ENCODE results near the gene SZRD1.

DNA sequence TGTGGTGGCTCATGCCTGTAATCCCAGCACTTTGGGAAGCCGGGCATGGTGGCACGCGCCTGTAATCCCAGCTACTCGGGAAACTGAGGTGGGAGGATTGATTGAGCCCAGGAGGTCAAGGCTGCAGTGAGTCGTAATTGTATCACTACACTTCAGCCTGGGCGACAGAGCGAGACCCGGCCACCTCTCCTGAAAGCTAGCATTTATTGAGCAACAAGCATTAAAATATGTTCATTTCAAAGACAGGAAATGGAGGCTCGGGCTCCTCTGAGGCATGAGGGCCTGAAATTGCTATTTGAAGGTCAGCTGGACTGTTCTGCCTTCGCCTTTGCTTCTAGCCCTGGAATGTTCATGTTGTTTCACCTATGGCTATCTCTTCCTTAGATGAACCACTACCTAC is 35.7 kb downstream of the SZRD1 start:
- TF ChIP-seq ZFP3 (CRISPR knock-in tag; IDR thresholded peaks at IDR 0.05): no peak
- TF ChIP-seq RARB (CRISPR knock-in tag; IDR thresholded peaks at IDR 0.05): no peak
- TF ChIP-seq, protein P1, sequence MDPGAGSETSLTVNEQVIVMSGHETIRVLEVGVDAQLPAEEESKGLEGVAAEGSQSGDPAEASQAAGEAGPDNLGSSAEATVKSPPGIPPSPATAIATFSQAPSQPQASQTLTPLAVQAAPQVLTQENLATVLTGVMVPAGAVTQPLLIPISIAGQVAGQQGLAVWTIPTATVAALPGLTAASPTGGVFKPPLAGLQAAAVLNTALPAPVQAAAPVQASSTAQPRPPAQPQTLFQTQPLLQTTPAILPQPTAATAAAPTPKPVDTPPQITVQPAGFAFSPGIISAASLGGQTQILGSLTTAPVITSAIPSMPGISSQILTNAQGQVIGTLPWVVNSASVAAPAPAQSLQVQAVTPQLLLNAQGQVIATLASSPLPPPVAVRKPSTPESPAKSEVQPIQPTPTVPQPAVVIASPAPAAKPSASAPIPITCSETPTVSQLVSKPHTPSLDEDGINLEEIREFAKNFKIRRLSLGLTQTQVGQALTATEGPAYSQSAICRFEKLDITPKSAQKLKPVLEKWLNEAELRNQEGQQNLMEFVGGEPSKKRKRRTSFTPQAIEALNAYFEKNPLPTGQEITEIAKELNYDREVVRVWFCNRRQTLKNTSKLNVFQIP (CRISPR knock-in tag; IDR thresholded peaks at IDR 0.05; ENCODE audit: borderline replicate concordance, low read depth): no peak
- TF ChIP-seq, protein P2, sequence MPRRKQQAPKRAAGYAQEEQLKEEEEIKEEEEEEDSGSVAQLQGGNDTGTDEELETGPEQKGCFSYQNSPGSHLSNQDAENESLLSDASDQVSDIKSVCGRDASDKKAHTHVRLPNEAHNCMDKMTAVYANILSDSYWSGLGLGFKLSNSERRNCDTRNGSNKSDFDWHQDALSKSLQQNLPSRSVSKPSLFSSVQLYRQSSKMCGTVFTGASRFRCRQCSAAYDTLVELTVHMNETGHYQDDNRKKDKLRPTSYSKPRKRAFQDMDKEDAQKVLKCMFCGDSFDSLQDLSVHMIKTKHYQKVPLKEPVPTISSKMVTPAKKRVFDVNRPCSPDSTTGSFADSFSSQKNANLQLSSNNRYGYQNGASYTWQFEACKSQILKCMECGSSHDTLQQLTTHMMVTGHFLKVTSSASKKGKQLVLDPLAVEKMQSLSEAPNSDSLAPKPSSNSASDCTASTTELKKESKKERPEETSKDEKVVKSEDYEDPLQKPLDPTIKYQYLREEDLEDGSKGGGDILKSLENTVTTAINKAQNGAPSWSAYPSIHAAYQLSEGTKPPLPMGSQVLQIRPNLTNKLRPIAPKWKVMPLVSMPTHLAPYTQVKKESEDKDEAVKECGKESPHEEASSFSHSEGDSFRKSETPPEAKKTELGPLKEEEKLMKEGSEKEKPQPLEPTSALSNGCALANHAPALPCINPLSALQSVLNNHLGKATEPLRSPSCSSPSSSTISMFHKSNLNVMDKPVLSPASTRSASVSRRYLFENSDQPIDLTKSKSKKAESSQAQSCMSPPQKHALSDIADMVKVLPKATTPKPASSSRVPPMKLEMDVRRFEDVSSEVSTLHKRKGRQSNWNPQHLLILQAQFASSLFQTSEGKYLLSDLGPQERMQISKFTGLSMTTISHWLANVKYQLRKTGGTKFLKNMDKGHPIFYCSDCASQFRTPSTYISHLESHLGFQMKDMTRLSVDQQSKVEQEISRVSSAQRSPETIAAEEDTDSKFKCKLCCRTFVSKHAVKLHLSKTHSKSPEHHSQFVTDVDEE (CRISPR knock-in tag; IDR thresholded peaks at IDR 0.05): no peak

All from SK-N-SH treated with all-trans-retinoic acid at 6 μM for 48 hours (cell line).